ENCODE measurements around the gene ZC3H4.
"Not testable (repeated sequence)": the region's sequence is repeated elsewhere in the genome, so short reads cannot be mapped to it uniquely, and the experiment has no call there.

ZC3H4 gene

GRCh38 chr19:47078351-47078750, 35.2 kb downstream of the ZC3H4 start:
- not testable (repeated sequence) for DNase-seq

DNA sequence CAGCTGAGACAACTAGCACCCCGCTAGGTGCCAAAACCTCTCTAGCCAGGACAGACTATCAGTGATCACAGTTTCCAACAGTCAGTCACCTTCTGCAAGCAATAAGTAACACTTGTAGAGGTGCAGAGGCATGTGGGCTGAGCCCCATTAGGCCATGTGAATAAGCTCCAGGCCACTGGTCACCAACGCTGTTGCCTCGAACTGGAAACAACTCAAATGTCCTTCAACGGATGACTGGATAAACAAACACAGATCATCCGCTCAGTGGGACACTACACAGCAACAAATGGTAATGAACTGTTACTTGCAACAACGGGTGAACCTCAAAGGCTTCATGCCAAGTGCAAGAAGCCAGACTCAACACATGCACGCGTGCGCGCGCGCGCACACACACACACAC, 37.6 kb downstream of the ZC3H4 start:
- no peak for DNase-seq

- DNase-seq = no peak
Measured at GRCh38 chr19:47075179-47075810, 38.3 kb downstream of the ZC3H4 start.

GRCh38 chr19:47074621-47075020, 39.0 kb downstream of the ZC3H4 start:
- DNase-seq = no peak

GRCh38 chr19:47073574-47073973, 40.0 kb downstream of the ZC3H4 start:
- no peak for DNase-seq

GRCh38 chr19:47072323-47072722, 41.3 kb downstream of the ZC3H4 start:
- no peak for DNase-seq

GRCh38 chr19:47071731-47072130, 41.8 kb downstream of the ZC3H4 start:
- no peak for DNase-seq

DNA sequence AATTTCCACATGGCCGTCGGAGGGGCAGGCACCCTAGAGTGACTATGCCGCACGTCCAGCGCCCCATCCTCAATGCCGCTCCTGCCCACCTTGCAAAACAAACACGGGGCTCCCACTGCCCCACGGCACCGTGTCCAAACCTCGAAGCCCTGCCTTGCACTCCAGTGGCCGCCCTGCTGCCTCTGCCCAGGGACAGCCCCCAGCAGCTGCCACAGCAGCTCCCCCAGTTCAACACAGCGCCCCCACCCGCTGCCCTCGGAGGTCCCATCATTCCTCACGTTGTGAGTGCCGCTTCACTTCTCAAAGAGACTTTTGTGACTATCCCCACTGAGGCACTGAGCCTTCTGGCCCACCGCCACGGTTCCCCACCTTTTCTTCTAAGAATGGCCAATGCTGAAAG, 42.8 kb downstream of the ZC3H4 start:
- DNase-seq = no peak

DNA sequence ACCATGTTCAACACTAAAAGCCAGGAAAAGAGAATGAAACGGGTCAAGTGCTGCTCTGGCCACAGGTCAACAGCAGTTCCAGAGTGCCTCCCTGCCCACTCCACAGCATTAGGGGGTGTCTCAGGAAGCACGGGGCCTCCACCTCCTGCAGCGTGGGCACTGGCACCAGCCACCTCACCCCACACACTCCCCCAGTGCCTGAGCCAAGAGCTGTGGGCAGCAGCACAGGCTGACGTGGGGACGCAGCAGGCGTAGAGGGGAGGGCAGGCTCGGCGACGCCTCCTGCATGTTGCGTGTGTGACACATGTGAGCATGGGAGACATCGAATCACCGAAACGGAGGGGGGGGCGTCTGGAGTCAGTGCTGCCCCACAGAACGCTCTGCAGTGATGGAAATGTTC, 43.8 kb downstream of the ZC3H4 start:
- DNase-seq = no peak

DNA sequence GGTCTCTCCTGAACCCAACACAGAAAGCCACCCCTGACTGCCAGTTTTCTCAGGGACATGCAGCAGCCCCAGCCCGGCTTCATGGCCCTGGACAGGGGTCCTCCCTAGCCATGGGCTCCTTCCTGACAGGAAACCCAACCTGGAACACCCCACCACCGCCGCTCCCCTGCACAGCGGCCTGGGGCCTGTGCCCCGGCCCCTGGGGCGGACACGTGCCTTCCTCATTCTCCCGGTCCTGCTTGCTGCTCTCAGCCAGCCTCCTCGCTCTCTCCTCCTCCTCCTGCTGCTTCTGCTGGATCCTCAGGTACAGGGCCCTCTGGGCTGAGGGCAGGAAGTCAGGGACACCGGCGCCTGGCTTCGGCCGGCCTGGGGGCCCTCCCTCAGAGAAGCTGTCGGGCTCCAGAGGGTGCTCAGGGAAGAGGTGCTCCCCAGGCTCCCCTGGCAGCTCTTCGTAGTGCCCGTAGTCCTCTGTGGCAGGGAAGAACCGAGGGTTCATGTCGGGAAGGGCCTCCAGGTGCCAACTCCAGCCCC, 44.6 kb downstream of the ZC3H4 start:
- DNase-seq = no peak

DNA sequence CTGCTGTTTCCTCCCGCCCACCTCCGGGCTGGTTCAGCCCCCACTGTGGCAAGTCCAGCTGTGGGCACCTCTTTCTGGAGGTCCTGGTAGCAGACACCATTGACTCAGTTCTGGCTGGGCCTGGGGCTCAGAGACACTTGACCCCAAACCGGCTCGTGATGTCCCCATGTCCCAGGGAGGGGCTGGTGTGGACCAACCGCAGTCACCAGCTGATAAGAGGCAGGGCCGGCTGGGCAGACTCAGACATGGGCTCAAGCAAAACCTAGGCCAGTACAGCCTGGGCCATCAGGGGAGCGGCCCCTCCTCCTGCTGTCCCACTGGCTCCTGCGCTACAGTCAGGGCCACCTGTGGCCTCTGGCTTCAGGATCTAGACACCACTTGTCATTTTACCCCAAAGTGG, 45.3 kb downstream of the ZC3H4 start:
- DNase-seq = no peak

GRCh38 chr19:47067215-47067847, 46.2 kb downstream of the ZC3H4 start:
- DNase-seq = no peak

GRCh38 chr19:47066376-47067214, 47.0 kb downstream of the ZC3H4 start:
- no peak for DNase-seq

- DNase-seq = no peak
Measured at GRCh38 chr19:47065242-47065641, 48.3 kb downstream of the ZC3H4 start.

DNA sequence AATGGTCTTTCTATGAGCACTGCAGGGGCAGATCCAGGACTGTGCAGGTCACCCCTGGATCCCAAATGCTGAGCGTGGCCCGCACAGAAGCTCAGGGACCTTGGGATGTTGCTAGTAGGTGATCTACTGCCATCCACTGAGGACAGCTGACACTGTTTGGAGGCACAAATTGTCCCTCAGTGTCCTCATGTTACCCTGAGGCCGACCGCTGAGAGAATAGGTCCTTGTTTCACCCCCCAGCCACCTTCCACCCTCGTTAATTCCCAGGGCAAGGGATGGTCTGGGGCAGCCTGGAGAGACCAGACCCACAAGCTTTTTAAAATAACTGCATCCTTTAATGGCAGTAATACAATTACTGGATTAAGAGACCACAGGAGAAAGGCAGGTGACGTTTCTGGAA, 49.7 kb downstream of the ZC3H4 start:
- DNase-seq = no peak

DNA sequence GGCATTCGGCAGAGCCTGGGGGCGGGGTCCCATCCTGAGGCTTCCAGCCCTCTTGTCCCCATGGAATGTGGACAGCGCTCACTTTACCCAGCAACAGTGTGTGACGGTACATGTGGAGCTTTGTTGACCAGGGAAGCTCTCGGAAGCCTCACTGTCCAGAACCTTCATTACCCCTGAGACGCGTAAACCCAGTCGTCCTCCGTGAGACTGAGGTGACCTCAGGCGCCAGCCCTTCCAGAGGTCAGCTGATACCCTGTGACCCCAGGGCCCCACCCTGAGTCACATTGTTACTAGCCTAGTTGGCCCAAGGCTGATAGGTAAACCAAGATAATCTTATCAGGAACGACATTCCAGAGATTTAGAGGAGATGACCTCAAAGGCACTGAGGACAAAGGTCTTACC, 55.0 kb downstream of the ZC3H4 start:
- DNase-seq = no peak

GRCh38 chr19:47057328-47057727, 56.2 kb downstream of the ZC3H4 start:
- DNase-seq = no peak

GRCh38 chr19:47056411-47056810, 57.2 kb downstream of the ZC3H4 start:
- no peak for DNase-seq

GRCh38 chr19:47050562-47050961, 63.0 kb downstream of the ZC3H4 start:
- not testable (repeated sequence) for DNase-seq

DNA sequence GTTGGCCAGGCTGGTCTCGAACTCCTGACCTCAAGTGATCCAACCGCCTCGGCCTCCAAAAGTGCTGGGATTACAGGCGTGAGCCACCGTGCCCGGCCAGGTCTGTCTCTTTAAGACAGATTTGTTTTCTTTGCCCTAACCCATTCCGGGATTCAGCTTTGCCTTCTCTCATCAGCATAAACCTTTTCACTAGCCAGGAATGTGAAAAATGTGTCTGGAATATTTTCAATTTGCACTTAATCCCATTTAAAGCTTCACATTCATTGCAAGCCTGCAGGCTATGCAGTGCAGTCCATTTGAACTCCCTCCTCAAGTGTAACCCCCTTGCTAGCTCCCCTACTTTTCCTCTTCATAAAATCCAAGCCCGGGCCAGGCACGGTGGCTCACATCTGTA, 64.3 kb downstream of the ZC3H4 start:
- peak; percentile 89 for DNase-seq

DNA sequence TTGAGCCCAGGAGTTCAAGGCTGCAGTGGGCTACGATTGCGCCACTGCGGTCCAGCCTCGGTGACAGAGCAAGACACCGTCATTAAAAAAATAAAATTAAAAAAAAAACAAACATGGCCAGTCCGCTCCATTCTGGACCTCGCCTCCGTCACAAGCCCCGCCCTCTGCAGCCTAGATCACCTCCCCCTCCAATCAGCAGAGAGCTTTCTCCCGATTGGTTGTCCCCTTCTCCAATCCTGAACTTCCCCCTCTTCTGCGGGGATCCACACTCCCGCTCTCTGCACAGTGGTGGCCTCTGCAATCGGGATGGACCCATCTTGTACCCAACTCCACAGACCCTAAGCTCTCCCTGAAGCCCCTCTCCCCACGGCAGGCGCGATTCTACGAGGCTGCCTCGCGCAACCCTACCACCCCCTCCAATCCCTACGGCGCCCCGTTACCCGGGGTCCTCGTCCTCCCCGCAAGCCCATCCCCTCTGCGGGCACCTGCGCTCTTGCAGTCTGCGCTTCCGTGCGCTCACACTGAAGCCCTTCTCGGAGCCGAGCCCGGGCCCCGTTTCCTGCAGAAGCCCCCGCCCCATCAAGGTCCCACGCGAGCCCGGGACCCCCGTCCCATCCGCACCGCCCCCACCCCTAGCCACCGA, 65.7 kb downstream of the ZC3H4 start:
- peak; percentile 91 for DNase-seq

DNA sequence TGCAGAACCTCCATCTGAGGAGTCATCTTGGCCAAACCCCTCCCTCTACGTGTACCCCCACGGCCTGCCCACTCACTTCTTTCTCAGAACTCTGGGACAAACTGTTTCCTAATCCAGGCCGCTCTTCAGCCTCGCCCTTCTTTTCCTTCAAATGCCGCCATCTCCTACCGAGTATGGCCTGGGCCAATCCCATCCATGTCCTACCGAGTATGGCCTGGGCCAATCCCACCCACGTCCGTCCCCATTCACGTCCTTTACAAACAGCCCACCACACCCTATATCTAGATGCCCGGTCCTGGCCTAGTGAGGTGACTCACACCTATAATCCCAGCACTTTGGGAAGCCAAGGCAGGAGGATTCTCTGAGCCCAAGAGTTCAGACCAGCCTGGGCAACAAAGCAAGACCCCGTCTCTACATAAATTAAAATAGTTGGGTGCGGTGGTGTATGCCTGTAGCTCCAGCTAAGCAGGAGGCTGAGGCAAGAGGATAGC, 66.3 kb downstream of the ZC3H4 start:
- no peak for DNase-seq

Data from fibroblast of skin of scalp (primary cell).